Activated CD4-positive, alpha-beta T cell treated with anti-CD3 and anti-CD28 coated beads, Interleukin-2, Interleukin-6, amounts not matched to agents 100 ng/mL and 50 ng/mL, durations not matched to agents 16 hours and 8 hours (primary cell): Measurements from ENCODE around the gene TRIOBP.

ENCODE experiments used
- DNase-seq: peaks from one replicate; pipeline ENCODE4 v3.0.0-alpha.2; 2020

Gene TRIOBP

DNA sequence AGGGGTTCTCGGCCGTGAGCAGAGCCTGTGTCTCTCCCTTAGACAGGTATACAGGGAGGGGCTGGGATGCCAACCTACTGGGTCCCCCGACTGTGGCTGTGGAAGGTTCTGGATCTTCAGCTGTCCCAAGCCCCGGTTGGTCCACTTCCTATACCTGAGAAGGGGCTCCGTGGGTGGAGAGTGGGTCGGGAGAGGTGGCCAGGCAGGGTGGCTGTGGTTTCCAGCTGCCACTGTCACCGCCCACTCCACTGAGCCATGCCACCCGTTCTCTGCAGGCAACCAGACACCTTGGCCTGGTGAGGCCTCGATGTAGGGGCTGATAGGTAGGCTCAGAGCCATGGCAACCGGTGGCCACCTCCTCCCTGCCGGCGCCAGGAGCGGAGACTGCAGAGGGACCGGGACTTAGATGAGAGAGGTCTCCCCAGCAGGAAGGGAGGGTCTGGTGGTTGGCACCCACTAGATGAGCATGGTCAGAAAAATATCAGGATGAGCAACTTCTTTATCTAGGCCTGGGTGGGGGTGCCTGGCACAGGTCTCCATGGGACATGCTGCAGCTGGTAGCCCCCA lies 53.8 kb downstream of the TRIOBP start:
- DNase-seq: no peak

DNA sequence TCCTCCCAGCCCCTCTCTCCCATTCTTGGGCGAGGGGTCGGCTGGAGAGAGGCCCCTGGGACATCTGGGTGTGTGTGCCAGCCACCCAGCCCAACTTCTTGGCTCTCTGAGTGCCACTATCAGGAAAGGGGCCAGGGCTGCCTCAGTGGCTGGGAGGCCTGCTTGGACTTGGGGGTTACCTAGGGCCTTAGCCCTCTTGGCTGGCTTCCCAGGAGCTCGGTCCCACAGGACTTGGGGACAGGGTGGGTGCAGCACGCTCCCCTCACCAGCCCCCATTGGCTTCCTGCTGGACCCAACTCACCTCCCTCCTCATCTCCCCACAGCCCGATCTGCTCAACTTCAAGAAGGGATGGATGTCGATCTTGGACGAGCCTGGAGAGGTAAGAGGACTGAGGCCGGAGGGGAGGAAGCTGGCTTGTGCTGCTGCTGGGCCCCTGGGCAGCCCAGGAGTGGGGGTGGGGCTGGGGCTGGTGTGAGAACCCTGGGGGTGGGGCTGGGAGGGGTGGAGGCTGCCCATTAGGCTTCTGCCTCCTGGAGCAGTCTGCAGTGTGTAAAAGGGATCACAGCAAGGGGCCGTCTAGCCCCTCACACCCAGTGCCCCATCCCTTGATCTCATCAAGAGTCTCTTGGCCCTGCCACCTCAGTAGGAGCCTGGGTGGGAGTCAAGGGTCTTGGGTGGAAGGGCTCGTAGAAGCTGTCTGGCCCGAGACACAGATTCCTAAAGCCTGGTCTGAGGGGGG lies 54.8 kb downstream of the TRIOBP start:
- no peak for DNase-seq

GRCh38 chr22:37752189-37753087 lies 55.6 kb downstream of the TRIOBP start:
- no peak for DNase-seq

DNA sequence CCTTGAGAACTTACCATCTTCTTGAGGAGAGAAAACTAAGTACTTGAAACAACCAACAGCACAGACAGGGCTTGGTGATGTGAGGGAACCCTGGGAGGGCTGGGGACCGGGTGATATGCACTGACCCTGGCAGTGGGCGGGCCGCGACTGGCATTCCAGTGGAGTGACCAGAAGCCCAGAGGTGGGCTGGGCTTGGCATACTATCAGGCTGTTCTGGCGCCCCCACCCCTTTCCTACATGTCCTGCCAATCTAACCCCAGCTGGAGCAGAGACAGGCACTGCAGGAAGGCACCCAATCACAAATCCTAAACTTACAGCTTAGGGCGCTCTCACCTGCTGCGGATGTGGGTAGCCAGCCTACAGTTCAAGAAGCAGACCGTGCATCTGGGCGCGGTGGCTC lies 56.9 kb downstream of the TRIOBP start:
- DNase-seq: no peak

GRCh38 chr22:37757663-37758062 lies 60.8 kb downstream of the TRIOBP start:
- DNase-seq: no peak

GRCh38 chr22:37758694-37759093 lies 61.8 kb downstream of the TRIOBP start:
- DNase-seq: no peak

DNA sequence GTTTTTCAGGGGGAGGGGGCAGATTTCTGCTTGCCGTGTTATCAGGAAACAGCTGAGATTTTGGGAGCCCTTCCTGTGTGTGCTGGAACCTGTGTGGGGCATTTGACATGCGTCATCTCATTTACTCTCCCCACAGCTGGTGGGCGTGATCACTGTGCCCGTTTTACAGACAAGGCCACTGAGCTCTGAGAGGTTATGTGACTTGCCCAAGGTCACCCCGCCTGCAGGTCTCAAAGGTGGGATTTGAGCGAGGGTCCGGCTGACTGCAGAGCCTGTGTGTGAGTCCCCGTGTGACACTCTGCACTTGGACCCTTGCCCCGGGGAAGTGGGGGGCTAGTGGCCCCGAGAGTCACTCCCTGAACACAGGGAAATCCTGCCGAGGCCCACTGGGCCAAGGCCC lies 62.4 kb downstream of the TRIOBP start:
- DNase-seq: no peak

DNA sequence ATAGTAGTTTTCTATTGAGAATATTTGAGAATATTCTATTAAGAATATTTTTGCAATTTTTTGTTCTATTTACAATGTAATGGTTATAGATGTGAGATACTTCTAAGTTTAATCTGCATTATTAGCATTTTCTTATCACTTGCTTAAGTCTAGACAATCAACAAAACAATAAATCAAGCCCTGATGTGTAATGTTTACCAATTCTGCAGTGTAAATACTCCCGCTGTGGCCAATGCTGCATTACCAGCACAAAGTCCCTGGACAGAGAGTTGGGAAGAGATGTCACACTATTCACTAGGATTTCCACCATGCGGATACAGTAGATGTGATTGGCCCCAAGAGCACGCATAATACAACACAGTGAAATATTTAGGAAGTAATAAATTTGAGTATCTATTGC lies 63.3 kb downstream of the TRIOBP start:
- DNase-seq: no peak

- no peak for DNase-seq
Measured at GRCh38 chr22:37762389-37762836, 65.6 kb downstream of the TRIOBP start.

DNA sequence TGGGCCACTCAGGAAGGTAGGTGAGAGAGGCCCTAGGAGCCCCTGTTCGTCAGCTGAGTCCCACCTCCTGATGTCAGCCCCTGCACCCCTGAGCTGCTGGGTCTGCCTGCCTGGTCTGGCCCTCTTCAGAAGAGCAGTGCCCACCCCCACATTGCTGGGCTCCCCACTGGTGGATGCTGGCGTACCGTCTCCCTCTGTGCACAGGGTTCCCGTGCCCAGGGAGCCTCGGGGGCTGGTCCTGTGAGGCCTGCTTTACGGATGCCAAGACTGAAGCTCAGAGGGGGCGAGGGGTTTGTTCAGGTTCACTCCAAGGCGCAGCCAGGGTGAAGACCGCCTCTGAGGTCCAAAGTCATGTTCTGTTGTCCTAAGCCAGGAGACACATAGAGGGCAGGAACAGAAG lies 66.2 kb downstream of the TRIOBP start:
- no peak for DNase-seq

- no peak for DNase-seq
Measured at GRCh38 chr22:37763652-37764051, 66.8 kb downstream of the TRIOBP start.

GRCh38 chr22:37764622-37765021 lies 67.8 kb downstream of the TRIOBP start:
- no peak for DNase-seq

DNA sequence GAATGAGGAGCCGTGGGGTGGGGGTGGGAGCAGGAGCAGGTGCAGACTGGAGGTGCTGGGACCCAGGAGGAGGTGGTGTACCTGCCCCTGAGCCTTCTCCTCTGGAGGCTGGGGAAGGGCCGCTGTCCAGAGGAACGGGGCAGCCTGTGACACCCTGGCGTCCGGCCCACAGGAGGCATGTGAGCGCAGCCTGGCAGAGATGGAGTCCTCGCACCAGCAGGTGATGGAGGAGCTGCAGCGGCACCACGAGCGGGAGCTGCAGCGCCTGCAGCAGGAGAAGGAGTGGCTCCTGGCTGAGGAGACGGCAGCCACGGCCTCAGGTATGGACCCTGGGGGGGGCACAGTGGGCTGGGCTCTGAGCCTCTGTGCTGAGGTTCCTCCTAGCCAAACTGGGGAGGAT lies 68.7 kb downstream of the TRIOBP start:
- DNase-seq: no peak

DNA sequence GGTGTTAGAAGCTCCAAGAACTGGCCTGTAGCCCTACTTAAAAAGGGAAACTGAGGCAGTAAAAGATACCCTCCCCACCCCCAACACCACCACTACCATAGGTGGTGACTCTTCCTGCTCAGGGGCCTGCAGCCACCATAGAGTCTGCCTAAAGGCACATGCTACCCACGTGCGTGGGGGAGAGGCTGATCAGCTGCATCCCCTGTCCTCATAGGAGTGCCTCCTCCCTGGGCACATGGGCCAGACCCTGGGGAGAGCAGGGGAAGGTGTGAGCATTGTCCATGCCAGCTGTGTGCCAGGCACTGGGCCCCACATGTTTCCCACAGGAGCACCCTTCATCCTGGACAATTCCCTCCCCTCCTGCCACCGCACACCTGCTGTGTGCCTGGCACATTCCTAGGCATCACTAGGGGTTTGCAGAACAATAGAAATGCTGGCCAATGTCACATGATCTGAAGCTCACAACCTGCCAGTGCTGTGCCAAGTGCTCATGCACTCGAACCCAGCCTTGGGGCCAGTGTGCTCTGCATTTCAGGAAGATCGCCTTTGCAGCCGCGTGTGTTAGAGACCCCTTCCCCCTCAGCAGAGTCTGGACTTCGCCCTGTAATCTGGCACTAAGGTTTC lies 69.2 kb downstream of the TRIOBP start:
- no peak for DNase-seq

- DNase-seq: no peak
Measured at GRCh38 chr22:37768273-37768672, 71.4 kb downstream of the TRIOBP start.

DNA sequence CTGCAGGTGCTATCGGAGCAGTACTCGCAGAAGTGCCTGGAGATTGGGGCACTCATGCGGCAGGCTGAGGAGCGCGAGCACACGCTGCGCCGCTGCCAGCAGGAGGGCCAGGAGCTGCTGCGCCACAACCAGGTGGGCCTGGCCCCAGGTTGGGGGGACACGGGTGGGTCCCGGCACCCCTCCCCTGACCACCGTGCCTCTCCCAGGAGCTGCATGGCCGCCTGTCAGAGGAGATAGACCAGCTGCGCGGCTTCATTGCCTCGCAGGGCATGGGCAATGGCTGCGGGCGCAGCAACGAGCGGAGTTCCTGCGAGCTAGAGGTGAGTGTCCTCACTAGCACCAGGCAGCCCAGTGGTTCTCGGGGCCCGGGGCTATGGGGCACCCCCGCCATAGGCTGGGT lies 72.2 kb downstream of the TRIOBP start:
- no peak for DNase-seq

GRCh38 chr22:37771081-37771480 lies 74.2 kb downstream of the TRIOBP start:
- no peak for DNase-seq

GRCh38 chr22:37771702-37772427 lies 75.0 kb downstream of the TRIOBP start:
- no peak for DNase-seq

GRCh38 chr22:37774728-37775127 lies 77.9 kb downstream of the TRIOBP start:
- no peak for DNase-seq

- no peak for DNase-seq
Measured at GRCh38 chr22:37775785-37776638, 79.2 kb downstream of the TRIOBP start.

DNA sequence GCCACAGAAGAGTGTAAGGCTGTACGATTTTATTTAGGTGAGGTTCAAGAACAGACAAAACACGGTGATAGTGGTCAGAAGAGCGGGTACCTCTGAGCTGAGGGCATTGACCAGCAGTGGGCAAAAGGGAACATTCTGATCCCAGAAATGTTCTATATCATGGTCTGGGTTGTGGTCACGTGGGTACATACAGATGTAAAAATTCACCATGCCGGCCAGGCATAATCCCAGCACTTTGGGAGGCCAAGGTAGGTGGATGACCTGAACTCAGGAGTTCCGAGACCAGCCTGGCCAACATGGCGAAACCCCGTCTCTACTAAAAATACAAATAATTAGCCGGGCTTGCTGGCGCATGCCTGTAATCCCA lies 79.8 kb downstream of the TRIOBP start:
- no peak for DNase-seq
